ENCODE data around the gene CLASP1.

DNA sequence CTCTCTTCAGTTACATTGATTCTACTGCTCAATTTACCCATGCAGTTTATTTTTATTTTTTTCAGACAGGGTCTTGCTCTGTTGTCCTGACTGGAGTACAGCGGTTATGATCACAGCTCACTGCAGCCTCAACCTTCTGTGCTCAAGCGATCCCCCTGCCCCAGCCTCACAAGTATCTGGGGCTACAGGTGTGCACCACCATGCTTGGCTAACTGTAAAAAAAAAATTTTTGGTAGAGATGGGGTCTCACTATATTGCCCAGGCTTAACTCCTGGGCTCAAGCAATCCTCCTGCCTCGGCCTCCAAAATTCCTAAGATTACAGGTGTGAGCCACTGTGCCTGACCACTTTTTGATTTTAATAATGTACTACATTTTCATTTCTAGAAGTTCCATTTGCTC is 212.3 kb downstream of the CLASP1 start:
- TF ChIP-seq, protein P1, sequence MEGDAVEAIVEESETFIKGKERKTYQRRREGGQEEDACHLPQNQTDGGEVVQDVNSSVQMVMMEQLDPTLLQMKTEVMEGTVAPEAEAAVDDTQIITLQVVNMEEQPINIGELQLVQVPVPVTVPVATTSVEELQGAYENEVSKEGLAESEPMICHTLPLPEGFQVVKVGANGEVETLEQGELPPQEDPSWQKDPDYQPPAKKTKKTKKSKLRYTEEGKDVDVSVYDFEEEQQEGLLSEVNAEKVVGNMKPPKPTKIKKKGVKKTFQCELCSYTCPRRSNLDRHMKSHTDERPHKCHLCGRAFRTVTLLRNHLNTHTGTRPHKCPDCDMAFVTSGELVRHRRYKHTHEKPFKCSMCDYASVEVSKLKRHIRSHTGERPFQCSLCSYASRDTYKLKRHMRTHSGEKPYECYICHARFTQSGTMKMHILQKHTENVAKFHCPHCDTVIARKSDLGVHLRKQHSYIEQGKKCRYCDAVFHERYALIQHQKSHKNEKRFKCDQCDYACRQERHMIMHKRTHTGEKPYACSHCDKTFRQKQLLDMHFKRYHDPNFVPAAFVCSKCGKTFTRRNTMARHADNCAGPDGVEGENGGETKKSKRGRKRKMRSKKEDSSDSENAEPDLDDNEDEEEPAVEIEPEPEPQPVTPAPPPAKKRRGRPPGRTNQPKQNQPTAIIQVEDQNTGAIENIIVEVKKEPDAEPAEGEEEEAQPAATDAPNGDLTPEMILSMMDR (IDR thresholded peaks at IDR 0.05): no peak
- no peak for TF ChIP-seq POLR2A (IDR thresholded peaks at IDR 0.05)
